Mucosa of gallbladder (tissue), 1 donor: ENCODE results near the gene HTT-AS. TPM values are rescaled to one million over a fixed set of nuclear protein-coding genes. Genes with fewer than 3 reads are reported as not detected.
"Not testable (repeated sequence)": the region's sequence is repeated elsewhere in the genome, so short reads cannot be mapped to it uniquely, and the experiment has no call there.

Source experiments
- DNase-seq: peaks from one replicate; pipeline ENCODE4 v3.0.0-alpha.2; 2020; ENCODE audit warnings: low spot score
- total RNA-seq: library from RNA; stranded (reverse); gene quantifications from one replicate; pipeline ENCODE4 v1.2.1, GENCODE V29; 2021
- donor health status: DM: no; HTN: no; CAD: no.

HTT-AS gene
- total RNA-seq, result not detected

- DNase-seq, result peak; percentile 96
Observed at GRCh38 chr4:3074078-3074845, at the start of gene HTT-AS, which contains the start of gene HTT. TSS of gene HTT-AS (minus strand) at chr4:3074538. TSS of gene HTT (plus strand) at chr4:3074681. CDS start at chr4:3074826, 145 bp downstream.

- DNase-seq, result no peak
Observed at GRCh38 chr4:3123181-3123671, 48.9 kb upstream of the HTT-AS start.

- no peak for DNase-seq
Observed at GRCh38 chr4:3122081-3122563, 47.8 kb upstream of the HTT-AS start.

GRCh38 chr4:3121596-3121995 lies 47.3 kb upstream of the HTT-AS start:
- DNase-seq, result no peak

GRCh38 chr4:3121110-3121509 lies 46.8 kb upstream of the HTT-AS start:
- DNase-seq, result no peak

GRCh38 chr4:3119464-3119863 lies 45.1 kb upstream of the HTT-AS start:
- no peak for DNase-seq

GRCh38 chr4:3118312-3118711 lies 44.0 kb upstream of the HTT-AS start:
- no peak for DNase-seq

- DNase-seq, result no peak
Observed at GRCh38 chr4:3116955-3117354, 42.6 kb upstream of the HTT-AS start.

GRCh38 chr4:3115637-3116270 lies 41.4 kb upstream of the HTT-AS start:
- DNase-seq, result no peak

GRCh38 chr4:3114377-3114776 lies 40.0 kb upstream of the HTT-AS start:
- DNase-seq, result no peak

- no peak for DNase-seq
Observed at GRCh38 chr4:3112609-3113469, 38.5 kb upstream of the HTT-AS start.

- no peak for DNase-seq
Observed at GRCh38 chr4:3112201-3112600, 37.9 kb upstream of the HTT-AS start.

GRCh38 chr4:3111461-3111860 lies 37.1 kb upstream of the HTT-AS start:
- DNase-seq, result no peak

- no peak for DNase-seq
Observed at GRCh38 chr4:3108211-3108610, 33.9 kb upstream of the HTT-AS start.

- DNase-seq, result no peak
Observed at GRCh38 chr4:3107691-3108121, 33.4 kb upstream of the HTT-AS start.

GRCh38 chr4:3107271-3107670 lies 32.9 kb upstream of the HTT-AS start:
- no peak for DNase-seq

- peak; percentile 89 for DNase-seq
Observed at GRCh38 chr4:3106339-3107186, 32.2 kb upstream of the HTT-AS start.

GRCh38 chr4:3098346-3098745 lies 24.0 kb upstream of the HTT-AS start:
- no peak for DNase-seq

- no peak for DNase-seq
Observed at GRCh38 chr4:3096202-3096601, 21.9 kb upstream of the HTT-AS start.

- DNase-seq, result not testable (repeated sequence)
Observed at GRCh38 chr4:3094701-3095100, 20.4 kb upstream of the HTT-AS start.

- DNase-seq, result no peak
Observed at GRCh38 chr4:3091464-3091863, 17.1 kb upstream of the HTT-AS start.
